HepG2 (cell line): ENCODE data around the gene ASIC5. TPM values are rescaled to one million over a fixed set of nuclear protein-coding genes. Genes with fewer than 3 reads are reported as not detected.

Experiments
- ATAC-seq: fragments of 200-7000 bp; cut with Tn5 transposase; 3 replicates; pipeline ENCODE4 v1.9.1; 2020; ENCODE audit warnings: mild to moderate bottlenecking, moderate library complexity
- BruUV-seq: library from RNA; stranded (reverse); fragments of 400-500 nt; replicated peaks from 2 replicates; lab custom pipeline; 2021; lab: Mats Ljungman, UMichigan
- CTCF ChIA-PET: fragments of 300-600 bp; formaldehyde crosslinking; extraction: SDS; loops from one replicate; lab custom pipeline; 2021; ENCODE audit warnings: low total read pairs, inconsistent platforms, low intra/inter-chr PET ratio; lab: Yijun Ruan, JAX
- POLR2A ChIA-PET: fragments of 350-600 bp; sonication (Branson Sonifier 250); formaldehyde crosslinking; loops from one replicate; lab custom pipeline; 2020; ENCODE audit warnings: antibody characterized with exemption, inconsistent platforms; lab: Yijun Ruan, JAX
- DNase-seq: peaks from one replicate; pipeline ENCODE4 v3.0.0-alpha.2; 2015; ENCODE audit warnings: low spot score
- FAIRE-seq: peaks from 3 replicates; lab custom pipeline; 2011; peaks lifted over from hg19 to GRCh38; lab: Jason Lieb, UNC
- H2AFZ ChIP-seq: one replicate; pipeline ENCODE4 v1.6.1; 2011; ENCODE audit warnings: low read length, inconsistent platforms
- H3K27ac ChIP-seq: fragments of 300-600 bp; 3 replicates; pipeline ENCODE4 v1.8.0; 2011; ENCODE audit warnings: mixed run types, mild to moderate bottlenecking, mixed read lengths, low read length, inconsistent platforms; ENCODE audit not compliant: insufficient read depth; ENCODE audit errors: extremely low read length
- H3K27me3 ChIP-seq, 2 experiments: fragments of 200-600 bp in 1 of 2; 2 replicates in 1 of 2; 3 replicates in 1 of 2; pipeline versions ENCODE4 v1.6.0 to v1.8.0; 2011; ENCODE audit warnings: low read length in 2 of 2, mild to moderate bottlenecking in 2 of 2, moderate library complexity in 2 of 2, inconsistent platforms in 1 of 2; ENCODE audit not compliant: insufficient read depth in 2 of 2, control insufficient read depth in 1 of 2
- H3K36me3 ChIP-seq, 2 experiments: fragments of 200-600 bp in 1 of 2; replicated peaks in 1 of 2; 2 replicates in 1 of 2; 3 replicates in 1 of 2; pipeline versions ENCODE4 v1.5.1 to v1.8.0; 2011; ENCODE audit warnings: low read length in 2 of 2, inconsistent platforms in 1 of 2; ENCODE audit not compliant: insufficient read depth in 2 of 2, control insufficient read depth in 1 of 2
- H3K4me1 ChIP-seq: 2 replicates; pipeline ENCODE4 v1.5.1; 2012; ENCODE audit warnings: low read length, inconsistent platforms; ENCODE audit not compliant: insufficient read depth
- H3K4me2 ChIP-seq: 2 replicates; pipeline ENCODE4 v1.6.0; 2011; ENCODE audit warnings: low read depth, low read length, inconsistent platforms
- H3K4me3 ChIP-seq, 3 experiments: fragments of 200-600 bp in 1 of 3; sonication (generic), shearing (Covaris generic) in 1 of 3; replicated peaks in 1 of 3; 2 replicates each; pipeline ENCODE4 v1.5.1; 2011 to 2016; ENCODE audit warnings: low read length in 3 of 3, inconsistent platforms in 2 of 3, low read depth in 2 of 3, mild to moderate bottlenecking in 2 of 3, control low read depth in 1 of 3, mixed read lengths in 1 of 3; ENCODE audit not compliant: insufficient read depth in 1 of 3
- H3K79me2 ChIP-seq: one replicate; pipeline ENCODE4 v1.6.1; 2011; ENCODE audit warnings: low read length, inconsistent platforms; ENCODE audit not compliant: insufficient read depth
- H3K9ac ChIP-seq: 2 replicates; pipeline ENCODE4 v1.6.0; 2011; ENCODE audit warnings: mild to moderate bottlenecking, low read depth, low read length, inconsistent platforms; ENCODE audit not compliant: insufficient read depth
- H3K9me3 ChIP-seq: 2 replicates; pipeline ENCODE4 v1.5.1; 2012; ENCODE audit warnings: mild to moderate bottlenecking, low read length
- H4K20me1 ChIP-seq: 2 replicates; pipeline ENCODE4 v1.6.0; 2011; ENCODE audit warnings: inconsistent platforms, mild to moderate bottlenecking, low read length, moderate library complexity; ENCODE audit not compliant: insufficient read depth
- CHD2 ChIP-seq: IDR thresholded peaks from 2 replicates; pipeline ENCODE4 v1.6.1; 2011; ENCODE audit warnings: low read depth, low read length, improper control_type of control experiment
- DNMT1 ChIP-seq: sonication (generic); formaldehyde crosslinking; IDR thresholded peaks from 2 replicates; pipeline ENCODE4 v1.5.1; 2020; ENCODE audit warnings: mild to moderate bottlenecking, missing genetic modification reagents
- FOXK1 ChIP-seq: sonication (generic); formaldehyde crosslinking; IDR thresholded peaks from 2 replicates; pipeline ENCODE4 v1.4.0; 2020; ENCODE audit warnings: low read depth, missing genetic modification reagents, borderline replicate concordance
- HDAC2 ChIP-seq: sonication (generic); formaldehyde crosslinking; IDR thresholded peaks from 2 replicates; pipeline ENCODE4 v1.4.0; 2020; ENCODE audit warnings: missing genetic modification reagents
- KAT7 ChIP-seq: IDR thresholded peaks from 2 replicates; pipeline ENCODE4 v1.6.1; 2018; ENCODE audit warnings: borderline replicate concordance, missing compliant biosample characterization
- MAFF ChIP-seq: IDR thresholded peaks from 2 replicates; pipeline ENCODE4 v1.6.1; 2011; ENCODE audit warnings: low read depth, low read length, improper control_type of control experiment
- MAFK ChIP-seq, 2 experiments: IDR thresholded peaks in 1 of 2; conservative IDR thresholded peaks in 1 of 2; 2 replicates each; pipeline ENCODE4 v1.6.1; 2011; ENCODE audit warnings: improper control_type of control experiment in 2 of 2, low read length in 2 of 2
- SOX5 ChIP-seq: IDR thresholded peaks from 2 replicates; pipeline ENCODE4 v1.6.1; 2016; ENCODE audit warnings: borderline replicate concordance
- STAG1 ChIP-seq: sonication (generic); formaldehyde crosslinking; IDR thresholded peaks from 2 replicates; pipeline ENCODE4 v1.4.0; 2020; ENCODE audit warnings: missing genetic modification reagents
- TMF1 ChIP-seq: sonication (generic); formaldehyde crosslinking; IDR thresholded peaks from 2 replicates; pipeline ENCODE4 v1.8.1; 2022; ENCODE audit warnings: low read depth, missing genetic modification reagents
- TOE1 ChIP-seq: sonication (generic); formaldehyde crosslinking; IDR thresholded peaks from 2 replicates; pipeline ENCODE4 v1.4.0; 2020; ENCODE audit warnings: mild to moderate bottlenecking, missing genetic modification reagents
- ZNF280D ChIP-seq: sonication (generic); formaldehyde crosslinking; IDR thresholded peaks from 2 replicates; pipeline ENCODE4 v1.5.1; 2020; ENCODE audit warnings: mild to moderate bottlenecking, missing genetic modification reagents
- ZNF678 ChIP-seq: sonication (generic); formaldehyde crosslinking; IDR thresholded peaks from 2 replicates; pipeline ENCODE4 v1.4.0; 2020; ENCODE audit warnings: mild to moderate bottlenecking, missing genetic modification reagents
- ZNF691 ChIP-seq: sonication (generic); formaldehyde crosslinking; IDR thresholded peaks from 2 replicates; pipeline ENCODE4 v1.4.0; 2020; ENCODE audit warnings: missing genetic modification reagents, low read depth, mild to moderate bottlenecking, borderline replicate concordance
- ZNF713 ChIP-seq: sonication (generic); formaldehyde crosslinking; IDR thresholded peaks from 2 replicates; pipeline ENCODE4 v1.4.0; 2020; ENCODE audit warnings: mild to moderate bottlenecking, missing genetic modification reagents
- WGBS: methylation state at CpG from one replicate; pipeline ENCODE4 v1.1.6; 2017; ENCODE audit warnings: low lambda C conversion rate; 5-methylcytosine and 5-hydroxymethylcytosine counted together
- in situ Hi-C: cut with HindIII; loops from 2 replicates; pipeline ENCODE4 v1.10.0; 2017; ENCODE audit warnings: low pct_unique_long_range_greater_than_20kb; ENCODE audit not compliant: extremely low pct_ligation_motif_present
- intact Hi-C: fragments of 100-400 bp; cut with micrococcal nuclease; formaldehyde crosslinking; loops from one replicate; pipeline ENCODE4 v1.10.0; 2022; ENCODE audit not compliant: unreplicated experiment
- polyA plus RNA-seq, 8 experiments: library from polyadenylated mRNA; depleted of rRNA in 3 of 8; stranded (reverse) in 7 of 8; unstranded in 1 of 8; fragments of >200 nt; fragmentation: Illumina TruSeq in 4 of 8; extraction: Trizol in 4 of 8; gene quantifications; 2 replicates each; pipeline versions ENCODE4 v1.2.1 to v1.2.3, GENCODE V29; 2011 to 2016; ENCODE audit warnings: low read depth in 4 of 8, missing spikeins in 1 of 8, mixed read lengths in 1 of 8; ENCODE audit not compliant: insufficient read depth in 1 of 8
- total RNA-seq, 5 experiments: library from RNA; depleted of rRNA; stranded (reverse); fragments of >200 nt; fragmentation: Illumina TruSeq; extraction: Trizol; gene quantifications; 2 replicates each; pipeline ENCODE4 v1.2.3, GENCODE V29; 2016; ENCODE audit warnings: low read depth in 1 of 5

ASIC5 gene
- total and polyA plus RNA-seq, 2 of the 13 experiments (the other 11 are each of a cell fraction or from before 2014, with no cell fraction given), result not detected

- POLR2A ChIA-PET, result no interaction called here
- 7% methylated on average over 1 of the region's 1 CpG for WGBS
- Histone ChIP-seq H2AFZ (no peak overlapping the region), H4K20me1 (no peaks in the 10 kb centered on the region), H3K36me3 (no peaks in the 10 kb centered on the region), H3K4me3 (no peak overlapping the region), H3K79me2 (no peaks in the 10 kb centered on the region), H3K27ac (no peak overlapping the region), H3K9me3 (no peaks in the 10 kb centered on the region), H3K4me2 (no peak overlapping the region), H3K27me3 (no peaks in the 10 kb centered on the region), H3K9ac (no peak overlapping the region), H3K4me1 (no peaks in the 10 kb centered on the region)
- CTCF ChIA-PET, result no interaction called here
- DNase-seq, result no peak
- BruUV-seq, result no TSS peak
- in situ Hi-C loops (no loop called here), intact Hi-C loops (no loop called here)
- TF ChIP-seq MAFF (peak; percentile 68), DNMT1 (CRISPR knock-in tag) (no peak), MAFK (conservative IDR thresholded peaks at IDR 0.05 in 1 of 2, IDR thresholded peaks at IDR 0.05 in 1 of 2; ENCODE audit: low read length in 2 of 2) (peak in 1 of 2 experiments; percentile 79; a peak in 2 of 4 replicates)
- FAIRE-seq, result no peak
- no peak for ATAC-seq
Measured at GRCh38 chr4:155900381-155900780, 34.3 kb upstream of the ASIC5 start.

GRCh38 chr4:155899891-155900290, 33.8 kb upstream of the ASIC5 start:
- CTCF ChIA-PET, result no interaction called here
- intact Hi-C loops, result no loop called here
- TF ChIP-seq ZNF691 (CRISPR knock-in tag) (no peak), HDAC2 (CRISPR knock-in tag) (no peak), KAT7 (CRISPR knock-in tag) (no peak), ZNF678 (no peak), STAG1 (no peak), SOX5 (CRISPR knock-in tag) (no peak), TOE1 (CRISPR knock-in tag) (no peak), ZNF713 (CRISPR knock-in tag) (no peak), TMF1 (CRISPR knock-in tag) (no peak), ZNF280D (CRISPR knock-in tag) (no peak), FOXK1 (no peak), CHD2 (no peak)

More at GRCh38 chr4:155899891-155900290, 33.8 kb upstream of the ASIC5 start:
- Histone ChIP-seq H3K4me2 (no peak overlapping the region), H3K4me3 (no peak overlapping the region), H3K79me2 (no peaks in the 10 kb centered on the region), H3K9ac (no peak overlapping the region), H2AFZ (no peak overlapping the region), H3K4me1 (no peaks in the 10 kb centered on the region), H3K9me3 (no peaks in the 10 kb centered on the region), H3K36me3 (no peaks in the 10 kb centered on the region), H4K20me1 (no peaks in the 10 kb centered on the region), H3K27ac (no peak overlapping the region), H3K27me3 (no peaks in the 10 kb centered on the region)
- in situ Hi-C loops, result no loop called here
- no peak for DNase-seq
- ATAC-seq, result no peak
- BruUV-seq, result no TSS peak
- FAIRE-seq, result no peak
- POLR2A ChIA-PET, result no interaction called here
- 26% methylated on average over 3 of the region's 3 CpGs for WGBS
